ENCODE data around the gene CFC1B.
"Not testable (repeated sequence)": the region's sequence is repeated elsewhere in the genome, so short reads cannot be mapped to it uniquely, and the experiment has no call there.

GRCh38 chr2:130554178-130554577 lies 33.2 kb downstream of the CFC1B start:
- not testable (repeated sequence) for TF ChIP-seq CTCF (conservative IDR thresholded peaks at IDR 0.05 in 1 of 2, IDR thresholded peaks at IDR 0.05 in 1 of 2; ENCODE audit: extremely low read depth in 1 of 2, insufficient read depth in 1 of 2, low read depth in 1 of 2, low read length in 2 of 2); EZH2 (IDR thresholded peaks at IDR 0.05; ENCODE audit: borderline replicate concordance, low read length)

Measured in mammary epithelial cell (primary cell).